OCI-LY3 (cell line): ENCODE results near the gene SHROOM3.

Source experiments
- EZH2phosphoT487 ChIP-seq: fragments of 200-600 bp; shearing (Covaris generic); IDR thresholded peaks from 2 replicates; pipeline ENCODE4 v1.6.1; 2018; ENCODE audit warnings: antibody characterized with exemption, mixed run types, low read depth
- TF ChIP-seq, protein P1 (sequence below): fragments of 200-600, 300-600 bp; sonication (generic); IDR thresholded peaks from 2 replicates; pipeline ENCODE4 v1.5.1; 2014; ENCODE audit warnings: antibody characterized with exemption, low read length, low read depth

DNA sequence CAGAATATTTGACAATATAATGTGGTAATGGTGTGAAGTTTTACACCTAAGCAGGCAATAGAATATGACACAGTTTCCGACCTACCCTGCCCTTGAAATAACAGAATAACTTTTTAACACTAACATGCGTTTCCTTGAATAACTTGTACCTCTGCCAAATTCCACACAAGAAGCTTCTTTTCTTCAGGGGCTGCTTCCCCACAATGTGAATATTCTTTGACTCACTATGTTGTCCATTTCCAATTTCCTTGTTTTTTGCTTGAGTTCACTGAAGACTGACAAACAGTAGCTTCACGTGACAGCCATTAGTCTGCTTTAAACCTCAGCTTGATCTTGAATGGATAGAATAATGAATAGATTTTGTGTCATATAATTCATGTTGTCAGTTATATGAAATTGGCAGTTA, 14.3 kb downstream of the SHROOM3 start:
- TF ChIP-seq, protein P1, sequence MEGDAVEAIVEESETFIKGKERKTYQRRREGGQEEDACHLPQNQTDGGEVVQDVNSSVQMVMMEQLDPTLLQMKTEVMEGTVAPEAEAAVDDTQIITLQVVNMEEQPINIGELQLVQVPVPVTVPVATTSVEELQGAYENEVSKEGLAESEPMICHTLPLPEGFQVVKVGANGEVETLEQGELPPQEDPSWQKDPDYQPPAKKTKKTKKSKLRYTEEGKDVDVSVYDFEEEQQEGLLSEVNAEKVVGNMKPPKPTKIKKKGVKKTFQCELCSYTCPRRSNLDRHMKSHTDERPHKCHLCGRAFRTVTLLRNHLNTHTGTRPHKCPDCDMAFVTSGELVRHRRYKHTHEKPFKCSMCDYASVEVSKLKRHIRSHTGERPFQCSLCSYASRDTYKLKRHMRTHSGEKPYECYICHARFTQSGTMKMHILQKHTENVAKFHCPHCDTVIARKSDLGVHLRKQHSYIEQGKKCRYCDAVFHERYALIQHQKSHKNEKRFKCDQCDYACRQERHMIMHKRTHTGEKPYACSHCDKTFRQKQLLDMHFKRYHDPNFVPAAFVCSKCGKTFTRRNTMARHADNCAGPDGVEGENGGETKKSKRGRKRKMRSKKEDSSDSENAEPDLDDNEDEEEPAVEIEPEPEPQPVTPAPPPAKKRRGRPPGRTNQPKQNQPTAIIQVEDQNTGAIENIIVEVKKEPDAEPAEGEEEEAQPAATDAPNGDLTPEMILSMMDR = no peak
- TF ChIP-seq EZH2phosphoT487 = no peak
